K562 (cell line): ENCODE results near the gene TEX54. TPM values are rescaled to one million over a fixed set of nuclear protein-coding genes. Genes with fewer than 3 reads are reported as not detected.

Experiments
- ATAC-seq: fragments of 200-7000 bp; cut with Tn5 transposase; 3 replicates; pipeline ENCODE4 v1.9.1; 2020; ENCODE audit warnings: moderate library complexity
- BruUV-seq: library from RNA; stranded (reverse); fragments of 400-500 nt; replicated peaks from 2 replicates; lab custom pipeline; 2021; lab: Mats Ljungman, UMichigan
- CTCF ChIA-PET: fragments of 300-600 bp; formaldehyde crosslinking; extraction: SDS; loops from one replicate; lab custom pipeline; 2021; ENCODE audit warnings: low intra/inter-chr PET ratio; lab: Yijun Ruan, JAX
- POLR2A ChIA-PET: fragments of 300-600, 350-650 bp; sonication (Branson Sonifier 250); formaldehyde crosslinking; extraction: SDS; loops from one replicate; lab custom pipeline; 2021; ENCODE audit warnings: antibody characterized with exemption, inconsistent platforms; lab: Yijun Ruan, JAX
- DNase-seq, 4 experiments: peaks; one replicate each; pipeline versions ENCODE4 v3.0.0 to v3.0.0-alpha.2; 2011 to 2018; ENCODE audit warnings: low spot score in 3 of 4, mixed read lengths in 3 of 4; ENCODE audit errors: extremely low read depth in 1 of 4
- FAIRE-seq: peaks from 2 replicates; lab custom pipeline; 2011; peaks lifted over from hg19 to GRCh38; lab: Jason Lieb, UNC
- H2AFZ ChIP-seq: 2 replicates; pipeline ENCODE4 v1.6.0; 2011; ENCODE audit warnings: low read depth, low read length, control low read depth, inconsistent platforms
- H3K27ac ChIP-seq: fragments of 200-600 bp; 3 replicates; pipeline ENCODE4 v1.8.0; 2011; ENCODE audit warnings: low read depth, mild to moderate bottlenecking, control low read depth, inconsistent platforms, low read length, moderate library complexity, mixed read lengths; ENCODE audit errors: extremely low read depth
- H3K27me3 ChIP-seq, 2 experiments: fragments of 300-600 bp in 1 of 2; 2 replicates in 1 of 2; 3 replicates in 1 of 2; pipeline versions ENCODE4 v1.6.0 to v1.8.0; 2011; ENCODE audit warnings: inconsistent platforms in 2 of 2, low read length in 2 of 2, mild to moderate bottlenecking in 1 of 2, mixed read lengths in 1 of 2, moderate library complexity in 1 of 2; ENCODE audit not compliant: control insufficient read depth in 2 of 2, insufficient read depth in 2 of 2
- H3K36me3 ChIP-seq: fragments of 300-600 bp; 3 replicates; pipeline ENCODE4 v1.8.0; 2011; ENCODE audit warnings: mild to moderate bottlenecking, low read length, inconsistent platforms; ENCODE audit not compliant: control insufficient read depth, insufficient read depth
- H3K4me1 ChIP-seq, 2 experiments: fragments of 200-600 bp in 1 of 2; replicated peaks in 1 of 2; 2 replicates in 1 of 2; 3 replicates in 1 of 2; pipeline versions ENCODE4 v1.5.1 to v1.8.0; 2011; ENCODE audit warnings: inconsistent platforms in 2 of 2, low read length in 2 of 2, mild to moderate bottlenecking in 1 of 2, mixed read lengths in 1 of 2, moderate library complexity in 1 of 2; ENCODE audit not compliant: control insufficient read depth in 2 of 2, insufficient read depth in 2 of 2
- H3K4me2 ChIP-seq: 2 replicates; pipeline ENCODE4 v1.6.1; 2011; ENCODE audit warnings: low read length, control low read depth, inconsistent platforms, mixed read lengths; ENCODE audit not compliant: insufficient read depth
- H3K4me3 ChIP-seq: fragments of 200-600 bp; sonication (generic), shearing (Covaris generic); 2 replicates; pipeline ENCODE4 v1.5.1; 2016; ENCODE audit warnings: control low read depth, inconsistent platforms
- H3K79me2 ChIP-seq: fragments of 200-600 bp; 3 replicates; pipeline ENCODE4 v1.8.0; 2011; ENCODE audit warnings: low read length, inconsistent platforms; ENCODE audit not compliant: control insufficient read depth, insufficient read depth
- H3K9ac ChIP-seq, 2 experiments: 2 replicates each; pipeline versions ENCODE4 v1.6.0 to v1.6.1; 2011; ENCODE audit warnings: low read depth in 2 of 2, low read length in 2 of 2, control low read depth in 1 of 2, inconsistent platforms in 1 of 2, mild to moderate bottlenecking in 1 of 2, mixed read lengths in 1 of 2; ENCODE audit not compliant: insufficient read depth in 1 of 2
- H3K9me1 ChIP-seq: one replicate; pipeline ENCODE4 v1.6.0; 2011; ENCODE audit warnings: inconsistent platforms, mild to moderate bottlenecking, low read length, moderate library complexity; ENCODE audit not compliant: control insufficient read depth, insufficient read depth
- H3K9me3 ChIP-seq: replicated peaks from 2 replicates; pipeline ENCODE4 v1.5.1; 2011; ENCODE audit warnings: low read depth, low read length, inconsistent platforms; ENCODE audit not compliant: control insufficient read depth, insufficient read depth
- H4K20me1 ChIP-seq: replicated peaks from 2 replicates; pipeline ENCODE4 v1.6.1; 2011; ENCODE audit warnings: low read length, inconsistent platforms, mixed read lengths; ENCODE audit not compliant: control insufficient read depth, insufficient read depth
- CCNT2 ChIP-seq: IDR thresholded peaks from 2 replicates; pipeline ENCODE4 v1.6.1; 2011; ENCODE audit warnings: borderline replicate concordance, low read depth, mild to moderate bottlenecking, moderate library complexity, mixed read lengths, low read length; ENCODE audit not compliant: insufficient read length; ENCODE audit errors: extremely low read depth
- EZH2 ChIP-seq: IDR thresholded peaks from 2 replicates; pipeline ENCODE4 v1.6.1; 2012; ENCODE audit warnings: low read depth, mild to moderate bottlenecking, inconsistent platforms, low read length, borderline replicate concordance
- IRF2 ChIP-seq: sonication (generic); formaldehyde crosslinking; IDR thresholded peaks from 2 replicates; pipeline ENCODE4 v1.8.1; 2022; ENCODE audit warnings: mild to moderate bottlenecking, missing genetic modification reagents
- KDM5B ChIP-seq: fragments of 200-600 bp; sonication (generic); IDR thresholded peaks from 2 replicates; pipeline ENCODE4 v1.6.1; 2012; ENCODE audit warnings: low read depth, mild to moderate bottlenecking, moderate library complexity, low read length, control low read depth, inconsistent platforms; ENCODE audit not compliant: insufficient replicate concordance
- NFRKB ChIP-seq: fragments of 450-650 bp; IDR thresholded peaks from 2 replicates; pipeline ENCODE4 v1.6.1; 2016; ENCODE audit warnings: low read depth
- PTTG1 ChIP-seq: fragments of 450-650 bp; IDR thresholded peaks from 2 replicates; pipeline ENCODE4 v1.6.1; 2016; ENCODE audit warnings: low read depth, mild to moderate bottlenecking, missing genetic modification characterization, missing compliant biosample characterization
- SMARCA4 ChIP-seq: fragments of 450-650 bp; IDR thresholded peaks from 2 replicates; pipeline ENCODE4 v1.6.1; 2016
- SMARCE1 ChIP-seq: fragments of 450-650 bp; IDR thresholded peaks from 2 replicates; pipeline ENCODE4 v1.7.1; 2016; ENCODE audit warnings: mild to moderate bottlenecking
- SUPT5H ChIP-seq: fragments of 450-650 bp; IDR thresholded peaks from 2 replicates; pipeline ENCODE4 v1.6.1; 2016
- TBL1XR1 ChIP-seq, 2 experiments: IDR thresholded peaks; 2 replicates each; pipeline ENCODE4 v1.6.1; 2012; ENCODE audit warnings: improper control_type of control experiment in 2 of 2, low read length in 2 of 2, mild to moderate bottlenecking in 1 of 2
- ZNF316 ChIP-seq: fragments of 450-650 bp; IDR thresholded peaks from 2 replicates; pipeline ENCODE4 v1.6.1; 2016
- ZNF436 ChIP-seq: fragments of 250-450, 450-650 bp; sonication (Bioruptor Pico); formaldehyde crosslinking; IDR thresholded peaks from 2 replicates; pipeline ENCODE4 v1.7.0; 2020; ENCODE audit warnings: mild to moderate bottlenecking
- ZNF76 ChIP-seq: fragments of 250-450 bp; sonication (Bioruptor Pico); IDR thresholded peaks from 2 replicates; pipeline ENCODE4 v1.4.0; 2020; ENCODE audit warnings: mild to moderate bottlenecking, moderate library complexity, borderline replicate concordance
- ZNF77 ChIP-seq: fragments of 250-450 bp; sonication (Bioruptor Pico); IDR thresholded peaks from 2 replicates; pipeline ENCODE4 v1.5.0; 2020
- WGBS: fragments of 100-300 bp; shearing (Covaris generic); methylation state at CpG from one replicate; pipeline ENCODE4 v1.1.6; 2016; ENCODE audit warnings: low coverage, mixed read lengths; ENCODE audit not compliant: insufficient coverage; ENCODE audit errors: missing lambda C conversion rate; 5-methylcytosine and 5-hydroxymethylcytosine counted together
- in situ Hi-C: fragments of 300-500 bp; cut with MboI; formaldehyde crosslinking; loops from 4 replicates; pipeline ENCODE4 v1.15.0; 2018; ENCODE audit warnings: inconsistent platforms, mixed read lengths
- intact Hi-C: fragments of 100-400 bp; cut with micrococcal nuclease; formaldehyde crosslinking; loops from 2 replicates; pipeline ENCODE4 v1.14.2; 2022
- polyA plus RNA-seq, 8 experiments: library from polyadenylated mRNA; depleted of rRNA in 4 of 8; stranded (reverse) in 5 of 8; unstranded in 3 of 8; fragments of >200 nt; fragmentation: Nextera tagmentation in 2 of 8; fragmentation: Illumina TruSeq in 1 of 8; extraction: Ambion mirVana in 2 of 8; extraction: Trizol in 1 of 8; gene quantifications; 2 replicates each; pipeline versions ENCODE4 v1.2.1 to v1.2.3, GENCODE V29; 2011 to 2014; ENCODE audit warnings: inconsistent platforms in 1 of 8, missing spikeins in 1 of 8
- total RNA-seq, 7 experiments: library from RNA; depleted of rRNA in 6 of 7; stranded (reverse); fragments of >200 nt in 6 of 7; fragmentation: Illumina TruSeq in 2 of 7; extraction: Trizol in 2 of 7; gene quantifications; 2 replicates each; pipeline versions ENCODE4 v1.2.1 to v1.2.3, GENCODE V29; 2011 to 2021; ENCODE audit warnings: low replicate concordance in 1 of 7
- TF ChIP-seq, protein P1 (sequence below): fragments of 450-650 bp; conservative IDR thresholded peaks from 2 replicates; pipeline ENCODE4 v1.6.1; 2016; ENCODE audit warnings: missing genetic modification characterization, low read depth, mild to moderate bottlenecking, missing compliant biosample characterization, moderate library complexity
- TF ChIP-seq, protein P2 (sequence below): fragments of 450-650 bp; IDR thresholded peaks from 2 replicates; pipeline ENCODE4 v1.6.1; 2017; ENCODE audit warnings: antibody characterized with exemption, mild to moderate bottlenecking

The TEX54 gene
- total and polyA plus RNA-seq, 9 of the 15 experiments (the other 6 are each of a cell fraction or from before 2014, with no cell fraction given), result not detected

DNA sequence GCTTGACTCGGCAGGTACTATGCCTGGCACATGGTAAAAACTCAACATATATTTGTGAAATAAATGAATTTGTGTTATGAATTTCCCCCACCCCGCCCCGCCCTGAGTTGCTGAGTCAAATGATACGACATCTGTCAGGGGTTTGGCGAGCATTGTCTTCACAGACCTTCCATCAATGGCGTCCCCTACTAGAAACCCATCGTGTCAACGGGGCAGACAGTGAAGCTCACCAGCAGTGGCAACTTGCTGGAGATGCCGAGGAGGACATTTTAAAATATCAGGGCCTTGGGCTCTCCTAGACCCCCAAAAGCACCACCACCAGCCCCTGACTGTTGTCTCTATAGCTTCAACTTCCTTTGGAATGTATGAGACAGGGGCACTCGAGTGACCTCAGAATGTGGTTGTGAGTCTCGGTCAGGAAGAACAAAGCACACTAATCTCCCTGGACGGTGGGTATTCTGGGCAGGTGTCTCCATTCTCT, 26.6 kb downstream of the TEX54 start:
- in situ Hi-C loops, result no loop called here
- intact Hi-C loops, result loop anchor here (1.0 to 5.0 kb wide), 3 partner anchors 25 to 56 kb away; no protein-coding TSS in a partner anchor
- DNase-seq (peak; percentile 29 to 63 (median 44)), FAIRE-seq (peak; percentile 6), ATAC-seq (peak; percentile 51)
- H3K9ac ChIP-seq, result peak overlapping the region; percentile 90 to 97; a peak in 3 of 4 replicates
- 4% methylated on average over 11 of the region's 12 CpGs for WGBS
- H3K9me3 ChIP-seq, result no peaks in the 10 kb centered on the region
- peaks cover 32% of the 10 kb centered on the region for H3K36me3 ChIP-seq
- H4K20me1 ChIP-seq, result peaks cover 9% of the 10 kb centered on the region; the same call in 1 of the 2 replicates
- BruUV-seq, result no TSS peak
- H3K4me2 ChIP-seq, result peak overlapping the region; percentile 97
- peak overlapping the region; percentile 79 for H2AFZ ChIP-seq
- H3K79me2 ChIP-seq, result peaks cover 28% of the 10 kb centered on the region
- ChIA-PET POLR2A (interaction anchor here (0.6 to 3.5 kb wide), 17 partner anchors 9 to 1280 kb away, joined by 3 to 40 read pairs (median 8); partner anchors contain the start of genes LRRN4CL, STX5, TUT1 and WDR74), CTCF (no interaction called here)
- H3K27me3 ChIP-seq, result no peaks in the 10 kb centered on the region
- H3K4me1 ChIP-seq, result peaks cover 11 to 19% of the 10 kb centered on the region in 2 experiments; a peak in 4 of 5 replicates
- H3K9me1 ChIP-seq, result no peaks in the 10 kb centered on the region
- peak overlapping the region; percentile 72 for H3K27ac ChIP-seq
- peak overlapping the region; percentile 94 for H3K4me3 ChIP-seq
- TF ChIP-seq EZH2, result no peak
- no peak for TF ChIP-seq ZNF316
- no peak for TF ChIP-seq CCNT2
- no peak for TF ChIP-seq ZNF436 (CRISPR knock-in tag)
- TF ChIP-seq SMARCE1, result no peak
- TF ChIP-seq SMARCA4, result no peak
- TF ChIP-seq NFRKB, result 0 out of 2 replicates have a peak, but pooled peaks have one; percentile 1
- no peak for TF ChIP-seq SUPT5H
- TF ChIP-seq, protein P1, sequence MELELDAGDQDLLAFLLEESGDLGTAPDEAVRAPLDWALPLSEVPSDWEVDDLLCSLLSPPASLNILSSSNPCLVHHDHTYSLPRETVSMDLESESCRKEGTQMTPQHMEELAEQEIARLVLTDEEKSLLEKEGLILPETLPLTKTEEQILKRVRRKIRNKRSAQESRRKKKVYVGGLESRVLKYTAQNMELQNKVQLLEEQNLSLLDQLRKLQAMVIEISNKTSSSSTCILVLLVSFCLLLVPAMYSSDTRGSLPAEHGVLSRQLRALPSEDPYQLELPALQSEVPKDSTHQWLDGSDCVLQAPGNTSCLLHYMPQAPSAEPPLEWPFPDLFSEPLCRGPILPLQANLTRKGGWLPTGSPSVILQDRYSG (tag), result no peak
- no peak for TF ChIP-seq ZNF77 (CRISPR knock-in tag)
- TF ChIP-seq, protein P2, sequence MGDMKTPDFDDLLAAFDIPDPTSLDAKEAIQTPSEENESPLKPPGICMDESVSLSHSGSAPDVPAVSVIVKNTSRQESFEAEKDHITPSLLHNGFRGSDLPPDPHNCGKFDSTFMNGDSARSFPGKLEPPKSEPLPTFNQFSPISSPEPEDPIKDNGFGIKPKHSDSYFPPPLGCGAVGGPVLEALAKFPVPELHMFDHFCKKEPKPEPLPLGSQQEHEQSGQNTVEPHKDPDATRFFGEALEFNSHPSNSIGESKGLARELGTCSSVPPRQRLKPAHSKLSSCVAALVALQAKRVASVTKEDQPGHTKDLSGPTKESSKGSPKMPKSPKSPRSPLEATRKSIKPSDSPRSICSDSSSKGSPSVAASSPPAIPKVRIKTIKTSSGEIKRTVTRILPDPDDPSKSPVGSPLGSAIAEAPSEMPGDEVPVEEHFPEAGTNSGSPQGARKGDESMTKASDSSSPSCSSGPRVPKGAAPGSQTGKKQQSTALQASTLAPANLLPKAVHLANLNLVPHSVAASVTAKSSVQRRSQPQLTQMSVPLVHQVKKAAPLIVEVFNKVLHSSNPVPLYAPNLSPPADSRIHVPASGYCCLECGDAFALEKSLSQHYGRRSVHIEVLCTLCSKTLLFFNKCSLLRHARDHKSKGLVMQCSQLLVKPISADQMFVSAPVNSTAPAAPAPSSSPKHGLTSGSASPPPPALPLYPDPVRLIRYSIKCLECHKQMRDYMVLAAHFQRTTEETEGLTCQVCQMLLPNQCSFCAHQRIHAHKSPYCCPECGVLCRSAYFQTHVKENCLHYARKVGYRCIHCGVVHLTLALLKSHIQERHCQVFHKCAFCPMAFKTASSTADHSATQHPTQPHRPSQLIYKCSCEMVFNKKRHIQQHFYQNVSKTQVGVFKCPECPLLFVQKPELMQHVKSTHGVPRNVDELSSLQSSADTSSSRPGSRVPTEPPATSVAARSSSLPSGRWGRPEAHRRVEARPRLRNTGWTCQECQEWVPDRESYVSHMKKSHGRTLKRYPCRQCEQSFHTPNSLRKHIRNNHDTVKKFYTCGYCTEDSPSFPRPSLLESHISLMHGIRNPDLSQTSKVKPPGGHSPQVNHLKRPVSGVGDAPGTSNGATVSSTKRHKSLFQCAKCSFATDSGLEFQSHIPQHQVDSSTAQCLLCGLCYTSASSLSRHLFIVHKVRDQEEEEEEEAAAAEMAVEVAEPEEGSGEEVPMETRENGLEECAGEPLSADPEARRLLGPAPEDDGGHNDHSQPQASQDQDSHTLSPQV, result no peak
- no peak for TF ChIP-seq PTTG1
- TF ChIP-seq KDM5B, result no peak
- no peak for TF ChIP-seq TBL1XR1 (IDR thresholded peaks at IDR 0.05; ENCODE audit: low read length in 2 of 2)
- no peak for TF ChIP-seq ZNF76
- TF ChIP-seq IRF2 (CRISPR knock-in tag), result no peak
